Eye (tissue), 1 donor: ENCODE measurements around the gene CDKN2A.

Experiments
- DNase-seq: peaks from one replicate; pipeline ENCODE4 v3.0.0-alpha.2; 2015

Gene CDKN2A

DNA sequence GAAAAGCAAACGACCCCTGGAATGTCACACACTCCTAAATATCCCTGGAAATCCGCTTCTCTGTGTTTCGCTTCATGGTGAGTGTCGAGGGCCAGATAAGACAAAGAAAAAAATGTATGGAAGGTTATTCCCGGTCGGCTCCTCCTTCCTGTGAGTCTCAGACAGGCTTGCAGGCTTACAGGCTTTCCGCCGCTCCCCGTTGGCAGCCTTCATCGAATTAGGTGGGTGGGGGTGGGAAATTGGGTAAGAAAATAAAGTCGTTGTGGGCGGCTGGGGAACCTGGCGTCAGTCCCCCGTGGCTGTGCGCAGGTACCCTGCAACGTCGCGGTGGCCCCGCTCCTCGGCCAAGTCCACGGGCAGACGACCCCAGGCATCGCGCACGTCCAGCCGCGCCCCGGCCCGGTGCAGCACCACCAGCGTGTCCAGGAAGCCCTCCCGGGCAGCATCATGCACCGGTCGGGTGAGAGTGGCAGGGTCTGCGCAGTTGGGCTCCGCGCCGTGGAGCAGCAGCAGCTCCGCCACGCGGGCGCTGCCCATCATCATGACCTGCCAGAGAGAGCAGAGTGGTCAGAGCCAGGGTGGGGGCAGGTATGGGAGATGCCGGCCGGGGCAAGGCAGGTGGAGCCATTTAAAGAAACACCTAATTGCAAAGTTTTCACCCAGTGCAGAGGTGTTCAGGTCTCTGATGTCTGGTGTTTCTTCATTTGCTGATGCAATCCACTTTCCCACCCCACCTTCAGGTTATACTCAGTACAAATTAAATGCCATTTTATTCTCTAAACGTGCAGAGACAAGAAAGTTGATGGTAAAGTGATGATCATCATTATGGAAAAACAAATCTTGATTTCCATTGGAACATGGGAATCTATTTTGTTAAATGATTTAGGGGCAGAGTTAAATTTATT, 11.8 kb upstream of the CDKN2A start:
- peak; percentile 74 for DNase-seq

DNA sequence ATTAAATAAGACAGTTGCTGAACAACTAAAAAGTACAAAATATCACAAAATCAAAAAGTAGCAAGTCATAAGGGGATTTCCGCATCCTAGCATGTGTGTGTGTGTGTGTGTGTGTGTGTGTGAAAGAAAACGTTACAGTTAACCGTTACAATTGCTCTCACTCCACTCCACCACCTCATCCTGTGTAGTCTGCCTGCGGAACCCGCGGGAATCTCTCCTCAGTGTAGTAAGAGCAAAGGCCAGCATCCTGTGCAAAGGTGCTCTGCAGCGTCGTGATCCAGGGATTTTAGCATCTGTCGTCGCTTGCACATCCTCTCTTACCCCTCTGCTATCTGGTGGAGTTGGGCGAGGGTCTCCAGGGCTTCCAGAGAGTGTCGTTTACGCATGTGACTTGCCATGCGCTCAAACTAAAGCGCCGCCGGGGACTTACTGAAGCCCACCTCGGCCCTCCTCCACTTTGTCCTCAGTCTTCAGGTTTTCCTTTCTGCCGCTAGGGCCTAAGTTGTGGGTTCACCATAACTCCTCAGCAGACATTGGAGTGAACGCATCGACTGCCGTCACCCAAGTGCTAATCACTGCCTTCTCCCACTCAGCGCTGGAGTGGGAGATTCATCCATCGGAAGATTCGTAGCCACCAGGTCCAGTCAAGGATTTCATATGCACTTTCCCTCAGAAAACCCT, 11.0 kb upstream of the CDKN2A start:
- DNase-seq: no peak

DNA sequence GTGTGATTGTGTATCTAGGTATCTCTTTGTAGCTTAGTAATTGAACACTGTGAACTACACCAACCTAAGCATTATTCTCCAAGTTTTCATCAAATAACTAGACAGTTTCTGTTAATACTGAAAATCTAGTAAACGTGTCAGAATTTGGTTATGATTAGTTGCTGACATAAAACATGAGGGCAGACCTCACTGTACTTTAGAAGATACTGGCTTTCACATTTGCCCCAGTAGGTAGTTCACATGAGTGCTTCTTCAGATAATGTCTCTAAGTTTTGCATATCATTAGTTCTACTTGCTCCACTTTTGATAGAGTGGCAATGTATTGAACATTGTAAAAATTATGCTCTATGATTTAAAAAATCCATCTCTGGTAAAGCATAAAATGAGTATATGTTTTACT, 7.8 kb upstream of the CDKN2A start:
- no peak for DNase-seq

DNA sequence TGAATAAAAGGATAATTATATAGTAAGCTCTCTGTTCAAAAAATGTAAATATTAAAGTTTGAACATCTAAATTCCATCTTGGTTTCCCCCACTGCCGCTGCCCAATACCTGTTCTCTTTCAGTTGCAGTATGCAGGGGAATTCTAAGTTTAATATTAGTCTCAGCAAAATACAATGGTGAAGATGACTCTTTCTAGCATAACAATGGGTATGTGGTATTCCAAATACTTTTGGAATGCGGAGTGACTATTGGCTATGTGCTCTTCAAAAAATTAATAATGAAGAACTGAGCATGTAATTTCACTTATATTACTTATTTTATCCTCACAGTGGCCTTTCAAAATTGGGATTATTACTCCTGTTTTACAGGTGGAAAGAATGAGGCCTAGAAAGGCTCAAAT, 3.8 kb upstream of the CDKN2A start:
- no peak for DNase-seq

DNA sequence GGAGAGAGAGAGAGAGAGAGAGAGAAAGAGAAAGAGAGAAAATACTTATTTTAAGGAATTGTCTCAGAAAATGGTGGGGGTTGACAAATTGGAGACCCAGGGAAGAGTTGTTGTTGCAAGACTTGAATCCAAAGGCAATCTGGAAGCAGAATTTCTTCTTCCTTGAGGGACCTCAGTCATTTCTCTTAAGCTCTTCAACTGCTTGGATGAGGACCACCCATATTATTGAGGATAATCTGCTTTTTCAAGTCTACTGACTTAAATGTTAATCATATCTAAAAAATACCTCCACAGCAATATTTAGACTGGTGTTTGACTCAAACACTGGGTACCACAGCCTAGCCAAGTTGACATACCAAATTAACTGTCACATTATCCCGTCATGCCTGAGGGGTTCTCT, 3.3 kb upstream of the CDKN2A start:
- peak; percentile 2 for DNase-seq

DNA sequence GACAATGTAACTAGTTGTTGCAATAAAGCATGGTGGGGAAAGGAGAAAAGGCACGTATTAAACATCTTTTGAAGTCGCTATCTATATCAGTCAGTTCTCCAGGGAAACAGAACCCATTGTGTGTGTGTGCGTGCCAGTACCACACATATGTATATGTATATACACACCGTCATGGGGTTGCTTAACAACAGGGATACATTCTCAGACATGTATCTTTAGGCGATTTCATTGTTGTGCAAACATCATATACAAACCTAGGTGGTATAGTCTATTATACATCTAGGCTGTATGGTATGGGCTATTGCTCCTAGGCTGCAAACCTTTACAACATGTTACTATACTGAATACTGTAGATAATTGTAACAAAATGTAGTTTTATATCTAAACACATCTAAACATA, 2.7 kb upstream of the CDKN2A start:
- DNase-seq: peak; percentile 5

DNA sequence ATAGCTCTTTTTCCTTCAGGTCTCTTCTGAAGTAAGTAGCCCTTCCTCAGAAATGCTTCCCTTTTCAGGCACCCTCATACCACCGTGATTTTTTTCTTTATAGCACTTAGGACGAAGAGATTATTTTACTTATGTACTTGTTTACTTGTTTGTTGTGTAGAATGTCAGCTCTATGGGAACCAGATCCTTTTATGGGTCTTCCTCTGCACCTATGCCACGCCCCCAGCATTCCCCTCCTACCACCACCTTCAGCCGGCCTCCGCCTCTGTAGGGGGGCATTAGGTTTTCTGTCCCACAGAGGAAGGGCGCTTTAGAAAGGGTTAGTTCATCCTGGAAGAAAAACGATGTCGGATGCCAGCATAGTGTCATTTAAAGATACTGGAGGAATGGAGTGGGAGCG, 2.2 kb upstream of the CDKN2A start:
- DNase-seq: peak; percentile 31

DNA sequence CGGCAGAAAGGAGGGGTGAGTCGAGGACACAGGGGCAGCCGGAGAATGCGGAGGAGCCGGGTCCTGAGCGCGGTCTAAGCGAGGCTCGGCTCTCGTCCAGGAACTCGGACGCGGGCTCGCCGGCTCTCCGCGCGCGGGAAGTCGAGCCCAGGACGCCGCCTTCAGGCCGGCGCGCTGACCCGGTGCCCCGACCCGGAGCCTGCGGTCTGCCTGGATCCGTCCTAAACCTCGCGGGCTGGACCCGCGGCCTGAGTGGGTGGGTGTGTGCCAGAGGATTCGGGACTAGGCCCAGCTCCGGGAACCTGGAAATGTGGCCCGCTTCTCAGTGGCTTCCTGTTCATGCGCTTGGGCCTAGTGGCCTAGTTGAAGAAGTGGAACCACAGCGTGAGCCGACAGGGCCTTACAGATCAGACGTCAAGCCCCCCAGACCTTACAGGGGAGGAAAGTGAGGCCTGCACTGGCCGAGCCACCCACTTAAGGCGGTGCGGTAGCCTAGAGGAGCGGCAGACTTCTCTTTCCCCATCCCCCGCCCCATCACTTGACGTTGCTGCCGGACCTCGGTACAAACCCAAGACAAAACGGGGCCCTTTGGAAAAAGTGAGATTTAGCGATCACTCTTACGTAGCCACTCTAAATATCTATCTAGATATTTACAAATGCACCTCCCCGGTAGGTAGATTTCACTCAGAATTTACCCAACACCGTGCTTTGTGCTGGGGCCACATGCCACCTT, 1.6 kb upstream of the CDKN2A start:
- no peak for DNase-seq

DNA sequence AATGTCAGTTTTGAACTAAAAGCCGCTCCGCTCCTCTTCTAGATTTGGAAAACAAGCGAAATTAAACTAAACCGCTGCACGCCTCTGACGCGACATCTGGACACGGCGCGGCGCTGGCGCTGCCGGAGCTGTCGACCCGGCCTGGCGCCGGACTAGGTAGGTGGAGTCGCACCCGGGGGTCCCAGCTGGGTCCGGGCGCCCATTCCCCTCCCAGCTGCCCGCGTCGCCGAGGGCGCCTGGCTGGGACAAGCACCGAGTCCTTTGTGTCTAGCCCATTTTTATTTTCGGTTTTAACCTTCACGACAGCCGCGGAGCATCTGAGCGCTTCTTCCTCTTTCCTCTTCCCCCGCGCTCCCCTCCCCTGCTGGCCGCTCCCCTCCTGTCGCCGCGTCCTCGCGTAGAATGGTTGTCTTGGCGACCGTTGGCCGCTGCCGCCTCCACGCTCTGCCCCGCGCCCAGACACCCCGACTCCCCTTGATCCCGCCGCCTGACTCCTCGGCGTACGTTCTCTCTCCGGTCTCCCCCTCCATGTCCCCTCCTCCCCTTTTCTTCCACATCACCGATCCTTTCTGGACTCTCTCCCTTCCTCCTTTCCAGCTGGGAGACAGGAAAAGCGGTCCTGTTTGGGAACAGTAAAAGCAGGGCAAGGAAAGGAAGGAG, 944 bp upstream of the CDKN2A start:
- peak; percentile 84 for DNase-seq

DNA sequence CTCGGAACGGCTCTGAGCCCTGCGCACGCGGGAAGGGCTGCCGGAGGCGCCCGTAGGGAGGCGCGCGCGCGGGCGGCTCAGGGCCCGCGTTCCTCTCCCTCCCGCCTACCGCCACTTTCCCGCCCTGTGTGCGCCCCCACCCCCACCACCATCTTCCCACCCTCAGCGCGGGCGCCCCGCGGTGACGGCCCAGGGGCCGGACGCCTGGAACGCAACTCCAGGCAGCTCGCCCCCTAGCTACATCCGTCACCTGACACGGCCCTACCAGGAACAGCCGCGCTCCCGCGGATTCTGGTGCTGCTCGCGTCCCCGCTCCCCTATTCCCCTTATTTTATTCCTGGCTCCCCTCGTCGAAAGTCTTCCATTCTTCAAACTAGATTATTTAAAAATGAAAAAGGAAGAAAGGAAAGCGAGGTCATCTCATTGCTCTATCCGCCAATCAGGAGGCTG, 389 bp upstream of the CDKN2A start, which contains the start of gene CDKN2B-AS1:
Gene CDKN2B-AS1, plus strand, starts transcription at position 236 of the 450 bp plus-strand sequence.
- peak; percentile 80 for DNase-seq

DNA sequence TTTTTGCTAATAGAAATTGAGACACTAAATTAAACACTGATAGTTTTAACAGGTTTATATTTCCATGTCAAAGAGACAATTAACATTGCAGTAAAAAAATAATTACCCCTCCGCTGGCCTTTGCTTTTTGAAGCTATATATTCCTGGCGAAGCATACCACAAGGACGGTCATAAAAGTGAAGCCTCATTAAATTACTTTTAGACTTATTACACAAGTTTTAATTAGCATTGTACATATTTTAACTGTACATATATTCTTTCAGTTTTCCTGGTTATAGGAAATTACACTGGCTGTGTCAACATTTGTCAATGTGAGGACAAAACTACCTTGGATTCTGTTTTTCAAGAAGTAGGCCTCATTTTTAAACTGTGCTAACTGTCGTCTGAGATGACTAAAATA, 1.2 kb downstream of the CDKN2A start:
- no peak for DNase-seq

DNA sequence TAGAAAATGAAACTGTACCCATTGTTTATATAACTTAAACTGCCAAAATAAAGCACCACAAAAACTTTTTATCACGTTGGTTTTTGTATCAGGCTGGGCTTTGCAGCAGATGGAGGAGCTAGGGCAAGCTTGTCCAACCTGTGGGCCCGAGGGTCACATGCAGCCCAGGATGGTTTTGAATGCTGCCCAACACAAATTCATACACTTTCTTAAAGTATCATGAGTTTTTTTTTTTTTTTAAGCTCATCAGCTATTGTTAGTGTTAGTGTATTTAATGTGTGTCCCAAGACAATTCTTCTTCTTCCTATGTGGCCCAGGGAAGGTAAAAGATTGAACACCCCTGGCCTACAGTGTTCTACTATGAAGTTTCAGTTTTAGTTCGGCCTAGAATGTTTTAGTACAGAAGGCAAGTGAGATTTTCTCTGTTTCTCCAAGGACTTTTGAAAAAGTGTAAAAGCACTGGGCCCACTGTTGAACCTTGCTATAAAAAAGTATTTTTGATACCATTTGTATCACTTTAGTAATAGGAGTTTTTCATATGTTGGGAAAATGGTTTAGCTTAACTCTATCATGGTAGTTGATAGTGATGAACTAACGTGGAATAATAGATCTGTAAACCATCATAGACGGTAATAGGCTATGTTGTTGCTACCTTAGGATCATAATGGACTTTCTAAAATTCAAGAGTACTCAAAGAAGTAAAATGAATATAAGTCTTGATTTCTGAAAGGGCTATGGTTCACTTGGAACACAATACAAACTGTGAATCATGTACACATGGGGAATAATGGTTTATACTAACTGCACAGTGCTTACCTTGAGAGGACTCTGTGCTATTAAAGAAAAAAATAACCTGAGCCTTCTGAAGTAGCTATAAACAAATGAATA, 2.9 kb downstream of the CDKN2A start:
- no peak for DNase-seq

DNA sequence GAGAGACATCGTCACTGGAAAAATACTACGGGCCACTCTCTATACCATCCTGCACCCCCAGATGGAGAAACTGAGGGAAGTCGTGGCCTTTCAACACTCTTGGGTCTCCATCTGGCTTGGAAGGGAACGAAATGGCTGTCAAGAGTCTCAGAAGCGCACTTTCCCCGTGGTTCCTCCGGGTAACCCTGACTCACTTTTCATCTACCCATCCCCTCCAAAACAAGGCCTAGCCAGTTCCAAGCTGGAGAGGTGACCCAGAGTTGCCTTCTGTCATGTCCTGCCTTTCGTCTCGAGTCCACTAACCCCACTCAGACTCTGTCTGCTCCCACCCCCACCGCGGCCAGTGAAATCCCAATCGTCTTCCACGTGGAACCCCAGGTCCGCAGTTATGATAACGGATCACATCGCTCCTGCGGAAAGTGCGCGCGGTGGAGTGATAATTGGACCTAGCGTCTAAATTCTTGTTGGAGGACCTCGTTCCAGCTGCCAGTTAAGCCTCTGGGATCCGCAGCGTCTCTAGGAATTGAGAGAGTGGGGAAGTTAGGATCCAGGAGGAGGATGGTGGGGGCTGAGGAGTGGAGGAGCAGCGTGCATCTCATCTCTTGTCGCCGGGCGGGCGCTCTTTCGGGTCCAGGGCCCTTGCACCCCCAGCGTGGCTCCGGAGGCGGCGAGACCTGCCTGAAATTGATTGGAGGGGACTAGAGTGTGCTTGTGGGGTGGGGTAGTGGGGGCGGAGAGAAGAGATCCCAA, 4.6 kb downstream of the CDKN2A start:
- DNase-seq: peak; percentile 30

DNA sequence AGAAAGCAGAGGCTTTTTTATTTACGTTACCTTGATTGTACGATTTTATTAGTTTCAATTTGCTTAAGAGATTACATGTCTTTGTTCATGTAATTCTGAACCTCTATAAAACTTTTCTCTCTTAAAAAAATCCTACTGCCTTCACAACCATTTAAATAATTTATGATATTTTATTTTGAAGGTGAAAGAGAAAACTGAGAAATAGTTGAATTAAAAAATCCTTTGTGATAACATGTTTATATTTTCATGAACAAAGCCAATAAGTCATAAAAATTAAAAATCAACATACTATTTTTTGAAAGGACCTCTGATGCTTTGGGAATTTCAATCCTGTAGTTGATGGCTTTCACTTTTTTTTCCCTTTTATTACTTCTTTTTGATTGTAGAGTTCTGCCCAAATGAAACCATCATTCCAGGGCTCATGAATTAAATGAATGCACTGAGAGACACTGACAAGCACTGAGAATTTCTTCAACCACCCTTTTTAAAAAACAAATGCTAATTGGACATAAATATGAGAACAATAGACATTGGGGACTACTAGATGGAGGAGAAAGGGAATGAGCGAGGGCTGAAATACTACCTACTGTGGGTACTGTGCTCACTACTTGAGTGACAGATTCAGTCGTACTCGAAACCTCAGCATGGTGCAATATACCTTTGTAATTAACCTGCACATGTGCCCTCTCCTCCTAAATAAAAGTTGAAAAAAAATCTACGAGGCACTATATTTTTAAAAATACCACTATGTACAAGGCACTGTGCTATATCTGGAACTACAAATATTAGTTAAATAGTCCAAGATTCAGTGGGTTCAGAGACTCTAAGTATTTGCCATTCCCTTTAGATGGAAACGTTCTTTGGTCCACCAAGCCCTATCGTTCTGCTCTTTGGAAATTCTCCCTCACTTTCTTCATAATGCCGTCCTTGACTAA, 5.9 kb downstream of the CDKN2A start:
- no peak for DNase-seq

DNA sequence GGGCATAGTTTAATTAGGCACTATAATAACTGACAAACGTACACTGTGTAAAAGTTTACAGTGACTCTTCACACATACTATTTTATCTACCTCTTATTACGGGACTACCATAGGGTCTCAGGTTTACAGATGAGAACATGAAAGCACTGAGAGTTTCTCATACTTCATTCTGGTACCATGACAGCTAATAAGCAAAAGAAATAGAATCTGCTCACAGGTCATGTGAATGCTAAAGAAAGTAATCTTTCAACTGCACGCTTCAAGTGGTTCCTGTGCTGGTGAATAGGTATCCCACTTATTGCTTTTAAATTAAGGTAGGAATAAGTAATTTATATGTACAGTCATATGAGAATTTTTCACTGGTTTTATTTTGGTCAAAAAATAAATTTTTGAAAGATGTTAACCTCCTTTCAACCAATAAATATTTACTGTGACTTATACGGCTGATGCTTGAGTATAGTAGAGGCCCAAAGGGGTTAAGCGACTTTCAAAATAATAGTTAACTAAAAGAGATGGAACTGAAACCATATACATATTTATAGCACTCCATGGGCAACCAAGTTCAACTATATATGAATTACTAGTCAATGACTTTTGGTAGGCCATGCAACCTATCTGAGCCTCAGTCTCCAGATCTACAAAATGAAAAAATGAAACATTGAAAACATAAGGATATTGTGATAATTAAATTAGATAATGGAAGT, 8.1 kb downstream of the CDKN2A start:
- no peak for DNase-seq

DNA sequence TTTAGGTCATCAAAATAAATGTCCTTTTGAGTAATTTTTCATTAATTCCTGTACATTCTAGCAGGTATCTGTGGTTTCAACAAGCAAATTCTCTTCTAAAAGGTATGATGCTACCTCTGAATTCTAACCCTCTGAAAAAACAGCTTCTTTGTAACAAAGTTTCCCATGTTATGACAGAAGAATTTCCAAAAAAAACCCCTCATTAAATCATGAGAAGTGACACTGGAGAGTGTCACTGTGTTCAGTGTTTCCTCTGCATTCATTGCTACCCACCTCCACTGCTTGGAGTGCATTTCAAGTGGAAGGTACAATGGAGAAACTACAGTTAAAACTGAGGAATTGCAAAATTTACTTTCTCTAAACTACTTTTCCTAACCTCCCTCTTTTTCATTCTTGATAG, 10.1 kb downstream of the CDKN2A start:
- DNase-seq: no peak

DNA sequence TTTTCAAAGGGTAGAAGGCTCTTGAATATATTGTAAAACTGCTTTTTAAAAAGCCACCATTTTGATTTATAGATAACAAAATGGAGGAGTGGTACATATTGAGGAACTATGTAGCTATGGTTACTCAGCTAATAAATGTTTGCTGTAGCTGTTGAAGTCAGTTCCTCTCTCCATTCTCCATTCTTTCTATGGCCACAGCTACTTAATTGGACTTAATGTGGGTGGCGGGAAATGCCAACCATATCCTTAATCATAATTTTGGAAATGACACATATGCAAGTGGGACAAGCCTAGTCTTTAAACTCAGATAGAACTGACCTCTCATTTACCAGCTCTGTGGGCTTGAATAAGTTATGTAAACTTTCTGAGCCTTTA, 10.6 kb downstream of the CDKN2A start:
- no peak for DNase-seq

DNA sequence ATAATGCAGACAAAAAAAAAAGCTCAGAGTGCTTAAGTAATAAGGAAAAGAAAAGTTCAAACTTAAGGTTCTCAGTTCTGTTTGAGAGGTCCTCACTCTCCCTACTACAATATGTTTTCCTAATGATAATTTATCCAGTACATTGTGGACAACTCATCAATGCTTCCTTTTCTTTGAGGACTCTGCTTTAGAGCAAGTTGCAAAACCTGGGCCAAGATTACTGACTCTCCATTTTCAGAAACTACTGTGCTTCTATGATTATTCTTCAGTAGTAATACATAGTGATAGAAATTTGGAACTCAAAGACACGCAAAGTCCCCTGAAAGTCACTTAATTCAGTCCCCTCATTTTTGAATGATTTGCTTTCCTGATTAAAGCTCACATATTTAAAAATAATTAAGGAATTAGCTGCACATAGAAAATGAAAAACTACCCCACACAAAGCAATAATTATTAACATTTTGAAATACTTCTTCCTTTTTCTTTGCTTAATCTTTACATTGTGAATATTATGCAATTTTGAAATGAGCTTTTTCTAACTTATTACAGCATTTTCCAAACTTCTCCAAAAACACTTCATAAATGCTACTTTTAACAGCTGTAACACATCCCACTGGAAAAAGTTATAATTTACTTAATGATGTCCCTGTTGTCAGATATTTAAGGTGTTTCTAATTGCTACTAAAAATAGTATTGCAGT, 11.2 kb downstream of the CDKN2A start:
- DNase-seq: no peak

DNA sequence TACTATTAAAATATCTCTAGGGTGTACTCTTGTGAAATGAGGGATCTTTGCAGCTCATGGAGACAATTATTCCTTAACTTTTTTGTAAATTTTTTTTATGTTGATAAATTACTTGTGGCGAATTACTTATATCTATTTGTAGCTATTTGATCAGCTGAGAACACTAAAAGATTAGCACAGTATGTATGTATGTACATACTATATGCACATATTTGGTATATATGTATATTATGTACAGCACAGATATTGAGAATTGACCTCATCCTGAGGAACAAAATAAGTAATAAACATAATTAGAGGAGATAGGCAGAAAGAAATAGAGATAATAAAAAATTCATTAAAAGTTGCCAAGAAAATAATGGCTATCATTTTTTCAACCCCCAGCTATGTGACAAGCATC, 11.8 kb downstream of the CDKN2A start:
- no peak for DNase-seq
